Upper lobe of left lung (tissue), 4 donors: ENCODE data around the gene NSD1.

ENCODE experiments used
- POLR2A ChIP-seq, 4 donors: fragments of 450-650 bp; IDR thresholded peaks; one replicate each; pipeline ENCODE4 v1.5.1; 2016 to 2017; ENCODE audit warnings: antibody characterized with exemption in 4 of 4, mild to moderate bottlenecking in 2 of 4
- TF ChIP-seq, protein P1 (sequence below), 6 experiments: fragments of 450-650 bp in 4 of 6; fragments of 200-600 bp in 2 of 6; sonication (generic) in 2 of 6; IDR thresholded peaks; one replicate each; pipeline ENCODE4 v1.5.1; 2016 to 2019; ENCODE audit warnings: antibody characterized with exemption in 6 of 6

DNA sequence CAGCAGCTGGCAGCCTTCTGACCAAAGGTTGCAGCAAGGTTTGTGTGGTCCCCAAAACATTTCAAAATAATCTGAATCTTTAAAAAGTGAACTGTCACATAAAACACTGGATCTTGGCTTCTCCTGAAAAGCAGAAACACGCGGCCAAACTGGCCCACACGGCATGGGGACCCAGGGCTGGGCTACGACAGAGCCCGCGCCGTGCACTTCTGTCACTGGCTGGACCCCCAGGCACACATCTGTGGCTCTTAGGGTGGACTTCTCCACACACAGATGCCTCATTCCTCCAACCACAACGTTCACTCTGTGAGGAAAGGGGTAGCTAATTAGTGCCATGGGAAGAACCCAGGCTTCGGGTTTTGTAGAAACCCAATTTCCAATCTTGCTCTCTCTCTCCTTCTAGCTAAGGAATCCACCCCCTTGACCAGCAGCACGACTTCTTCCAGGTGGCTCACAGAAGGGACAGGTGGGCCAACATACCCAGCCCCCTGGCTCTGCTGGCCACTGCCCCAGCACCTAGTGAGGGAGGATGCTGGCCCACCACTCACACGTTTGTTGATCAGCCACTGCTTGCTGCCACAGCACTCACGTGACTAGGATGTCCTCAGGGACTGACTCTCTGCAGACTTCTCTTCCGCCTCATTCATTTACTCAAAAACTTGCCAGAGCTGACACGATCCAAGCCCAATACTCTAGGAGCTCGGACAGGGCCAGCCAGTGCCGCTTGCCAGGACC lies 200.0 kb downstream of the NSD1 start:
- TF ChIP-seq, protein P1, sequence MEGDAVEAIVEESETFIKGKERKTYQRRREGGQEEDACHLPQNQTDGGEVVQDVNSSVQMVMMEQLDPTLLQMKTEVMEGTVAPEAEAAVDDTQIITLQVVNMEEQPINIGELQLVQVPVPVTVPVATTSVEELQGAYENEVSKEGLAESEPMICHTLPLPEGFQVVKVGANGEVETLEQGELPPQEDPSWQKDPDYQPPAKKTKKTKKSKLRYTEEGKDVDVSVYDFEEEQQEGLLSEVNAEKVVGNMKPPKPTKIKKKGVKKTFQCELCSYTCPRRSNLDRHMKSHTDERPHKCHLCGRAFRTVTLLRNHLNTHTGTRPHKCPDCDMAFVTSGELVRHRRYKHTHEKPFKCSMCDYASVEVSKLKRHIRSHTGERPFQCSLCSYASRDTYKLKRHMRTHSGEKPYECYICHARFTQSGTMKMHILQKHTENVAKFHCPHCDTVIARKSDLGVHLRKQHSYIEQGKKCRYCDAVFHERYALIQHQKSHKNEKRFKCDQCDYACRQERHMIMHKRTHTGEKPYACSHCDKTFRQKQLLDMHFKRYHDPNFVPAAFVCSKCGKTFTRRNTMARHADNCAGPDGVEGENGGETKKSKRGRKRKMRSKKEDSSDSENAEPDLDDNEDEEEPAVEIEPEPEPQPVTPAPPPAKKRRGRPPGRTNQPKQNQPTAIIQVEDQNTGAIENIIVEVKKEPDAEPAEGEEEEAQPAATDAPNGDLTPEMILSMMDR (IDR thresholded peaks at IDR 0.05), result no peak
- TF ChIP-seq POLR2A (IDR thresholded peaks at IDR 0.05), result no peak
